Measurements from ENCODE around the gene EEFSEC. TPM values are rescaled to one million over a fixed set of nuclear protein-coding genes. Genes with fewer than 3 reads are reported as not detected.

Gene EEFSEC
- total and polyA plus RNA-seq, 7 experiments from 2014 or later = 17.3 to 31.4 (median 18.3) TPM

DNA sequence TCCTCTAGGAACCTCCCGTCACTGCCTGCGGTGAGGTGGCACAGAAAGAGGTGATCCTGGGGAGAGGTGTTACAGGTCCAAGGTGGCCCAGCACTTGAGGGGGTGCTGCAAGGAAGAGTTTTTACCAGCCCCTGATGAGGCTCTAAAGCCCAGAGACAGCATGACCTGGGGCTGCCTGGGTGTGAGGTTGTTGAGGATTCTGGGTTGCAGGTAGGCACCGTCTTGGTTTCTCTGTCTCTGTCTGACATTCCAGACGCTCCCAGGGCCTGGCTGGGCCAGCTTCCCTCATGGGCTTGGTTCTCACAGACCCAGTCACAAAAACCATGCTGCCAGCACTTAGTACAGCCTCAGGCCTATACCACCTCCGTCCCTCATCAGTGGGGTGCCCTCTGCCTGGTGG is 282.3 kb downstream of the EEFSEC start:
- Histone ChIP-seq H3K27me3 (ENCODE audit: control insufficient read depth in 2 of 2, insufficient read depth in 2 of 2, low read length in 2 of 2) (peaks cover 3 to 13% of the 10 kb centered on the region in 2 donors), H3K9me3 (ENCODE audit: control insufficient read depth in 2 of 3, low read length in 3 of 3) (no peaks in the 10 kb centered on the region), H3K27ac (ENCODE audit: low read depth, low read length) (no peak overlapping the region), H3K36me3 (ENCODE audit: control insufficient read depth in 2 of 3, insufficient read depth in 3 of 3, low read length in 3 of 3) (no peaks in the 10 kb centered on the region), H3K4me3 (ENCODE audit: low read length) (no peak overlapping the region), H3K4me1 (ENCODE audit: control insufficient read depth in 2 of 2, insufficient read depth in 2 of 2, low read length in 2 of 2) (no peaks in the 10 kb centered on the region)
- Mint-ChIP-seq H3K9me3 (peaks cover 0 to 2% (median 0%) of the 10 kb centered on the region in 11 donors), H3K36me3 (peaks cover 0 to 6% (median 0%) of the 10 kb centered on the region in 5 donors), H3K27ac (no peak overlapping the region), H3K4me1 (peaks cover 0 to 13% (median 11%) of the 10 kb centered on the region in 7 donors), H3K27me3 (peaks cover 34 to 57% (median 42%) of the 10 kb centered on the region in 5 donors), H3K4me3 (no peak overlapping the region)
- POLR2A ChIA-PET = no interaction called here
- intact Hi-C loops (cut with micrococcal nuclease) = no loop called here
- ATAC-seq (no peak), DNase-seq (no peak)
- CTCF ChIA-PET = no interaction called here

DNA sequence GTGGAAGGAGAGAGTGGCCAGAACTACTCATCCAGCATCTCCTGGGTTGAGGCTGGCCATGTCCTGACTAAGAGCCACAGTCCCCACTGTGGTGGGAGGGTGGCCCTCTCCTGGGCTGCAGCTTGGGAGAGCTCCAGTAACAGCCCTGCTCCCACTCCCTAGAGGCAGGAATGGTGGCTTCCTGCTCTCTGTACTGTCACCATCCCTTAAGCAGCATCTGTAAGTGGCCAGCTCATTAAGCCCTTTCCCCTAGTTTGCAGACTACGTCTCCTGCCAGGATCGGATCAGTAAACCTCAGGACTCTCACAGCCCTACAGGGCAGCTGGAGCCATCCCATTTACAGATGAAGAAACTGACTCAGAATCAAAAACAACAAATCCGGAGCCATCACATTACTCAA is 282.9 kb downstream of the EEFSEC start:
- peaks cover 29 to 51% (median 36%) of the 10 kb centered on the region in 5 donors for H3K27me3 Mint-ChIP-seq
- no peaks in the 10 kb centered on the region for H3K4me1 ChIP-seq (ENCODE audit: control insufficient read depth in 2 of 2, insufficient read depth in 2 of 2, low read length in 2 of 2)
- no peak overlapping the region for H3K27ac Mint-ChIP-seq
- no peak overlapping the region for H3K4me3 Mint-ChIP-seq
- H3K36me3 ChIP-seq (ENCODE audit: control insufficient read depth in 2 of 3, insufficient read depth in 3 of 3, low read length in 3 of 3) = no peaks in the 10 kb centered on the region
- H3K9me3 ChIP-seq (ENCODE audit: control insufficient read depth in 2 of 3, low read length in 3 of 3) = no peaks in the 10 kb centered on the region
- H3K4me3 ChIP-seq (ENCODE audit: low read length) = no peak overlapping the region
- H3K9me3 Mint-ChIP-seq = peaks cover 0 to 2% (median 0%) of the 10 kb centered on the region in 11 donors
- ChIA-PET POLR2A (no interaction called here), CTCF (no interaction called here)
- peaks cover 3 to 13% of the 10 kb centered on the region in 2 donors for H3K27me3 ChIP-seq (ENCODE audit: control insufficient read depth in 2 of 2, insufficient read depth in 2 of 2, low read length in 2 of 2)
- H3K4me1 Mint-ChIP-seq = peaks cover 0 to 13% (median 11%) of the 10 kb centered on the region in 7 donors
- peaks cover 0 to 6% (median 0%) of the 10 kb centered on the region in 5 donors for H3K36me3 Mint-ChIP-seq
- H3K27ac ChIP-seq (ENCODE audit: low read depth, low read length) = no peak overlapping the region
- ATAC-seq (no peak), DNase-seq (no peak)
- intact Hi-C loops (cut with micrococcal nuclease) = no loop called here

DNA sequence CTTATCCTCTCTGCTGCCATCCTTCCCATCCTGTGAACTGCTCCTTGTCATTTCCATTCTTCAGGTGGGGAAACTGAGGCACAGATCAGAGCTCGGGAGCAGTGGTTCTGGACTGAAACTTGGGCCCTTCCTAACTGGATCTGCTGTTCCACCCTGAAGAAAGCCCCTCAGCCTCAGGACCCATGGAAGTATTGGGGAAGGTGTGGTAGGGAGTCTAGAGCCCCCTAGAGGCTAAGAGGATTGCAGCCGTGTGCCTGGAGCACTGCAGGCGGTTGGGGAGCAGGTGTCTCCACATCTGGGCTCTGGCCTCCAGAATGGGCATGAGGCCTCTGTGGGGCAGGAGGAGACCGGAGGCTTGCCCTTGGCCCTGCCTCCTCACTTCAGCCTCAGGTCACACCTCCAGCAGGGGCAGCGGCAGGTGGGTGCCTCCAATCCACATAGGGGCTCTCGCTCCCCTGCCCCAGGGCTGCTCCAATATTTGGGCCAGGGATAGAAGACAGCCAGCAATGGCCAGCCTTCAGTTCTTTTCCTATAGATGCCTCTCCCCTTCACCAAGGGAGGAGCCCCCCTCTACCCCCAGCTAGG is 285.3 kb downstream of the EEFSEC start:
- H3K4me1 Mint-ChIP-seq = no peaks in the 10 kb centered on the region
- no peak overlapping the region for H3K4me3 ChIP-seq (ENCODE audit: low read length)
- ChIA-PET POLR2A (no interaction called here), CTCF (interaction anchor here (1.5 kb wide), 1 partner anchor 12 kb away, joined by 4 read pairs; no protein-coding TSS in a partner anchor)
- H3K27me3 ChIP-seq (ENCODE audit: control insufficient read depth in 2 of 2, insufficient read depth in 2 of 2, low read length in 2 of 2) = peaks cover 3 to 9% of the 10 kb centered on the region in 2 donors
- H3K27ac ChIP-seq (ENCODE audit: low read depth, low read length) = no peak overlapping the region
- peaks cover 17 to 33% (median 18%) of the 10 kb centered on the region in 5 donors for H3K27me3 Mint-ChIP-seq
- H3K36me3 ChIP-seq (ENCODE audit: control insufficient read depth in 2 of 3, insufficient read depth in 3 of 3, low read length in 3 of 3) = no peaks in the 10 kb centered on the region
- H3K9me3 Mint-ChIP-seq = peaks cover 0 to 2% (median 0%) of the 10 kb centered on the region in 11 donors
- DNase-seq = no peak
- H3K4me3 Mint-ChIP-seq = no peak overlapping the region
- H3K27ac Mint-ChIP-seq = no peak overlapping the region
- H3K4me1 ChIP-seq (ENCODE audit: control insufficient read depth in 2 of 2, insufficient read depth in 2 of 2, low read length in 2 of 2) = no peaks in the 10 kb centered on the region
- intact Hi-C loops (cut with micrococcal nuclease) = no loop called here
- no peak for ATAC-seq
- no peaks in the 10 kb centered on the region for H3K9me3 ChIP-seq (ENCODE audit: control insufficient read depth in 2 of 3, low read length in 3 of 3)
- peaks cover 0 to 3% (median 0%) of the 10 kb centered on the region in 5 donors for H3K36me3 Mint-ChIP-seq

GRCh38 chr3:128439226-128439625 is 285.9 kb downstream of the EEFSEC start:
- H3K36me3 ChIP-seq (ENCODE audit: control insufficient read depth in 2 of 3, insufficient read depth in 3 of 3, low read length in 3 of 3) = no peaks in the 10 kb centered on the region
- CTCF ChIA-PET = interaction anchor here (1.5 kb wide), 1 partner anchor 12 kb away, joined by 4 read pairs; no protein-coding TSS in a partner anchor
- no peaks in the 10 kb centered on the region for H3K4me1 ChIP-seq (ENCODE audit: control insufficient read depth in 2 of 2, insufficient read depth in 2 of 2, low read length in 2 of 2)
- H3K27ac ChIP-seq (ENCODE audit: low read depth, low read length) = no peak overlapping the region
- no peak overlapping the region for H3K4me3 ChIP-seq (ENCODE audit: low read length)
- H3K4me3 Mint-ChIP-seq = no peak overlapping the region
- H3K27me3 Mint-ChIP-seq = peaks cover 12 to 27% (median 16%) of the 10 kb centered on the region in 5 donors
- POLR2A ChIA-PET = no interaction called here
- peaks cover 0 to 4% (median 0%) of the 10 kb centered on the region in 5 donors for H3K36me3 Mint-ChIP-seq
- H3K27ac Mint-ChIP-seq = no peak overlapping the region
- H3K27me3 ChIP-seq (ENCODE audit: control insufficient read depth in 2 of 2, insufficient read depth in 2 of 2, low read length in 2 of 2) = peaks cover 0 to 3% of the 10 kb centered on the region in 2 donors
- intact Hi-C loops (cut with micrococcal nuclease) = no loop called here
- H3K9me3 ChIP-seq (ENCODE audit: control insufficient read depth in 2 of 3, low read length in 3 of 3) = no peaks in the 10 kb centered on the region
- H3K9me3 Mint-ChIP-seq = peaks cover 0 to 4% (median 0%) of the 10 kb centered on the region in 11 donors
- DNase-seq = no peak
- no peak for ATAC-seq
- H3K4me1 Mint-ChIP-seq = no peaks in the 10 kb centered on the region

GRCh38 chr3:128442070-128442469 is 288.8 kb downstream of the EEFSEC start:
- peaks cover 8 to 12% (median 12%) of the 10 kb centered on the region in 5 donors for H3K27me3 Mint-ChIP-seq
- no peak for ATAC-seq
- Histone ChIP-seq H3K4me1 (ENCODE audit: control insufficient read depth in 2 of 2, insufficient read depth in 2 of 2, low read length in 2 of 2) (peaks cover 0 to under 1% of the 10 kb centered on the region in 2 donors), H3K27ac (ENCODE audit: low read depth, low read length) (no peak overlapping the region), H3K9me3 (ENCODE audit: control insufficient read depth in 2 of 3, low read length in 3 of 3) (peaks cover 0 to 4% (median 0%) of the 10 kb centered on the region in 3 experiments), H3K36me3 (ENCODE audit: control insufficient read depth in 2 of 3, insufficient read depth in 3 of 3, low read length in 3 of 3) (no peaks in the 10 kb centered on the region), H3K27me3 (ENCODE audit: control insufficient read depth in 2 of 2, insufficient read depth in 2 of 2, low read length in 2 of 2) (no peaks in the 10 kb centered on the region), H3K4me3 (ENCODE audit: low read length) (no peak overlapping the region)
- DNase-seq = no peak
- POLR2A ChIA-PET = interaction anchor here (0.6 to 1.0 kb wide), 3 partner anchors 9 to 1889 kb away, joined by 3 to 4 read pairs (median 3); no protein-coding TSS in a partner anchor
- peaks cover 2 to 11% (median 9%) of the 10 kb centered on the region in 7 donors for H3K4me1 Mint-ChIP-seq
- CTCF ChIA-PET = no interaction called here
- H3K4me3 Mint-ChIP-seq = no peak overlapping the region
- peaks cover 0 to 24% (median 8%) of the 10 kb centered on the region in 11 donors for H3K9me3 Mint-ChIP-seq
- intact Hi-C loops (cut with micrococcal nuclease) = no loop called here
- no peak overlapping the region for H3K27ac Mint-ChIP-seq
- peaks cover 0 to 22% (median 8%) of the 10 kb centered on the region in 5 donors for H3K36me3 Mint-ChIP-seq

- Mint-ChIP-seq H3K9me3 (peaks cover 0 to 30% (median 12%) of the 10 kb centered on the region in 11 donors), H3K4me1 (peaks cover 5 to 19% (median 18%) of the 10 kb centered on the region in 7 donors), H3K27ac (no peak overlapping the region), H3K36me3 (peaks cover 3 to 30% (median 12%) of the 10 kb centered on the region in 5 donors), H3K27me3 (peaks cover 6 to 12% (median 12%) of the 10 kb centered on the region in 5 donors), H3K4me3 (no peak overlapping the region)
- H3K4me1 ChIP-seq (ENCODE audit: control insufficient read depth in 2 of 2, insufficient read depth in 2 of 2, low read length in 2 of 2) = peaks cover 0 to 9% of the 10 kb centered on the region in 2 donors
- no peak overlapping the region for H3K4me3 ChIP-seq (ENCODE audit: low read length)
- intact Hi-C loops (cut with micrococcal nuclease) = no loop called here
- ATAC-seq (no peak), DNase-seq (no peak)
- no peak overlapping the region for H3K27ac ChIP-seq (ENCODE audit: low read depth, low read length)
- H3K27me3 ChIP-seq (ENCODE audit: control insufficient read depth in 2 of 2, insufficient read depth in 2 of 2, low read length in 2 of 2) = no peaks in the 10 kb centered on the region
- peaks cover 0 to 13% (median 0%) of the 10 kb centered on the region in 3 experiments for H3K9me3 ChIP-seq (ENCODE audit: control insufficient read depth in 2 of 3, low read length in 3 of 3)
- CTCF ChIA-PET = no interaction called here
- no peaks in the 10 kb centered on the region for H3K36me3 ChIP-seq (ENCODE audit: control insufficient read depth in 2 of 3, insufficient read depth in 3 of 3, low read length in 3 of 3)
- POLR2A ChIA-PET = no interaction called here
Measured at GRCh38 chr3:128442949-128443348, 289.7 kb downstream of the EEFSEC start.
